G401 (cell line): ENCODE measurements around the gene SNCAIP. TPM values are rescaled to one million over a fixed set of nuclear protein-coding genes. Genes with fewer than 3 reads are reported as not detected.

Experiments
- DNase-seq: peaks from one replicate; pipeline ENCODE4 v3.0.0-alpha.2; 2015; ENCODE audit warnings: low spot score
- in situ Hi-C: cut with HindIII; loops from 2 replicates; pipeline ENCODE4 v1.10.0; 2016; ENCODE audit warnings: low sequenced_read_pairs, mixed read lengths
- total RNA-seq: library from RNA; depleted of rRNA; stranded (reverse); fragments of >200 nt; shearing (Covaris generic); gene quantifications from 2 replicates; pipeline ENCODE4 v1.2.3, GENCODE V29; 2014

SNCAIP gene
- total RNA-seq, 1 experiment from 2014 or later, result not detected

DNA sequence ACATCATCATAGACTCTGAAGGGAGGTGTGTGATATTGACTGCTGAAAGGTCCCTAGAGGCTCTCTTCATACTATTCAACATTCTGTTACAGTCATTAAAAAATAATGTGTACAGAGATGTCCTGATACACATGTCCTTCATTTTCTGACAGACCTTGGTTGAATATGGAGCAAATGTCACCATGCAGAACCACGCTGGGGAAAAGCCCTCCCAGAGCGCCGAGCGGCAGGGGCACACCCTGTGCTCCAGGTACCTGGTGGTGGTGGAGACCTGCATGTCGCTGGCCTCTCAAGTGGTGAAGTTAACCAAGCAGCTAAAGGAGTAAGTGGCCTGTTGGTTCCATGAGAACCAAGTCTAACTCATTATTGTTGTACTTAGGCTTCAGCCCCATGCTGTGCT, 132.4 kb downstream of the SNCAIP start:
- DNase-seq, result no peak
- in situ Hi-C loops, result no loop called here

DNA sequence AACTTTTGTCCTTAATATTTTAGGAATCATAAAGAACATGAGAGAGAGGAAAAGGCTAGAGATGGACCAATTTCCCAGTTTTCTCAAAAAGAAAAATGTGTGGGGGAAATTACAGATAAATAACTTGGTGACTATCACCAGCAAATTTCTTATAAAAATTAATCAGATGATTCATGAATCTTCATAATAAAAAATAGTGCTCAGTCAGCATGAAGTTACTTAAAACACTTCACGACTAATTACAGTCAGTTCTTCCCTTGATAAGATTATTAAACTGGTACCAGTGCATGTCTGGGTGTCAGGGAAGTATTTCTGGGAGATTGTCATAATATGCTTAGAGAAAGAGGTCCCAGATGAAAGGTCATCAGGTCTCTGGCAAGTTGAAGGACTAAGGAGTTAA, 133.0 kb downstream of the SNCAIP start:
- no peak for DNase-seq
- in situ Hi-C loops, result no loop called here

- in situ Hi-C loops, result no loop called here
- no peak for DNase-seq
Observed at GRCh38 chr5:122447072-122447471, 135.0 kb downstream of the SNCAIP start.

DNA sequence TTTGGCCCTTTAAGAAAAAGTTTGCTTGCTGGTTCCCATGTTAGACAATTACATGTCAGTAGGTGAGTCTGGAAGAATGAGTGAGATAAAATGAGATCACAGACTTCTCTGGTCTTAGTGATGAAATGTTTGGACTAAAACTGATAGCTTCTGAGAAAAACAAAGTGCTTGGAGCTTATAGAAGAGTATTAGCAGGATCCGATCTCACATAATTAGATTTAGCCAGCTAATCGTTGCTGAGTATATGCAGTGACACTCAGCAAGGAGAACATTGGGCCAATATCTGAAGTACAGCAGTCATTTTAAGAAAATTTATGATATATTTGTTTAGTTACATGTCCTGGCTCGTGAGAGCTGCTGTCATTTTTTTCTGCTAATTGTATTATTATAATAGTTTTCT, 135.8 kb downstream of the SNCAIP start:
- no peak for DNase-seq
- in situ Hi-C loops, result no loop called here

DNA sequence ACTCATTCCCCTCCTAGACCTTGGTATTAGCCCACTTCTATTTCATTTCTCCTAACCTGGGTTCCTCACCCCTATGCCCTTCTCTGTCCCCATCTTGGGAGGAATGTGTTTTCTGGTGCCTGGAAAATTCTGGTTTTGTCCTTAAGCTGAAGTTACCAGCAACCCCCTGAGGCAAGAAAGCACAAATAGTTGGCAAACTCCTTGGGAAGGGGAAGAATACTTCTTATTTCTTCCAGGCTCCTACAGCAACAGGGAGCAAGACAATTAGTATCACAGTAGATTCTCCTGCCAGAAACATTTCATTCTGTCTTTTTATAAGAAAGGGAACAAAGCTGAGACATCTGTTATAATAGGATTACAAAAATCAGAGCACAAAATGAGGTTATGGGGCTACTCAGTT, 142.5 kb downstream of the SNCAIP start:
- in situ Hi-C loops, result no loop called here
- peak; percentile 21 for DNase-seq

DNA sequence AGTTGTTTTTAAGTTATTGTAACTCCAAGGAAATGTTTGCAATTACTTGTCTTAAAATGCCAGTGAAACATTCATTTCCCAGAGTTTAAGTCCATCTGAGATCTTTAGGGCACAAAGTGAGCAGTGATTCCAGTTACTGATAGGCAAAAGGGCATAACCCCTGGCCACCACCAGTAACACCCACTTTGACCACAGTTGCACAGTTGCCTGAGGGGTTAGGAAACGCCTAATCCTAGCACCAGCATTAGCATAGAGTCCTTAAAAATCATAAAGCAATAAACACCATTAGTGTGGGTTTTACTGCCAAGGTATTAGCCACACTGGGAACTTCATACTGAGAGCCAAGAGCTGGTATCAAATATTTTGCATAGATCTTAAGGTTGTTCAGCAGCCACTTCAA, 143.9 kb downstream of the SNCAIP start:
- DNase-seq, result no peak
- in situ Hi-C loops, result no loop called here

GRCh38 chr5:122457178-122457826, 145.3 kb downstream of the SNCAIP start:
- in situ Hi-C loops, result no loop called here

GRCh38 chr5:122458278-122458872, 146.3 kb downstream of the SNCAIP start:
- DNase-seq, result no peak
- in situ Hi-C loops, result no loop called here

More at GRCh38 chr5:122457178-122457826, 145.3 kb downstream of the SNCAIP start:
- no peak for DNase-seq

DNA sequence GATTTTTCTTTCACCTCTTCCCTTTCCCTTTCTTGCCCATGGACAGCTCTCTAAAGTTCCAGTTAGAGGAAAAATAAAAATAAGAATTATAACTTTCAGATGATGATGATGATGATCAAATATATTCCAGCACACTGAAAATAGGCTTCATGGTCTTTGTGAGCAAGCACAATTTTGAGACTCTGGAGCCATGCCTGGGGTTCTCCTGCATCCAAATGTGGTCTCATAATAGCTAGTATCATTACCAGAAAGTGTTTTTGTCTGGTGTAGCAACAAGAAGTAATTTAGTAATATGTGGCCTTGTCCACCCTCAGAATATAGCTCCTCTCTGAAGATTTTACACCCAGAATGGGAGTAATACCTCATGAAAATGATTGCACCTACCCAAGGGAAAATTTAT, 150.4 kb downstream of the SNCAIP start:
- DNase-seq, result no peak

DNA sequence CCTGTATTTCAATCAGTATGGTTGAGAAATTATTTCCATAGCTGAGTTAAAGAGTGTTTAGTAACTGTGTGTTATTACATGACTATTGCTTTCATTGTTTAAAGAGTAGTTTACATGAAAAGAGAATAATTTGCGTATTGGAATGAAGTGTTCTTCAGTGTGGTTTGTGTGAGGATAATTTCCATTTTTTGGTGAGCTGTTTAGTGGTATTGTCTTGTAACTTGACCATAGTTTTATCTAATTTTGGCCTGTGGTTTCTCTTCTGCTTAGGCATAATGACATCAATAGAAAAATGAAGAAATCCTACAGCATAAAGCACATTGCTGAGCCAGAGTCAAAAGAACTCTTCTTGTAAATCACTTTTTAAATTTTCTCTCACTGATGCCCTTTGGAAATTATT, 151.2 kb downstream of the SNCAIP start:
- no peak for DNase-seq
- in situ Hi-C loops, result no loop called here

More for the DNA sequence above, 150.4 kb downstream of the SNCAIP start:
- in situ Hi-C loops, result no loop called here

DNA sequence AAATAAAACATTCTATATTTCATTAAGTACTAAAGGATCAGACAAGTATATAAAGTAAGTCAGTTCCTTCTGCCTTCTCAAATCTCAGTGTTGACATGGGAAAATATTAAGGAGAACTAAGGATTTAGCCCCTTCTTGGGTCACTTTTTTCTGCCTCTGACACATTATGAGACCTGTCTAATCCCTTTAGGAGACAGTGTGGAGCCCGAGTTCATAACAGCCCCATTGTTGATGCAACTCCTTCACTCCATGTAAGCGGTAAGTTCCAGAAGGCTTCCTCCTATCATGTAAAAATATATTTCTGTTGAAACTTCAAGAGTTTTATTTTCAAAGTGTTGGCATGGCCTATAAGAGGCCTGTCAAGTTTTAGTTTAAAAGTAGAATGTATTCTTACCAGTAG, 152.2 kb downstream of the SNCAIP start:
- DNase-seq, result no peak
- in situ Hi-C loops, result no loop called here

GRCh38 chr5:122465031-122465577, 153.1 kb downstream of the SNCAIP start:
- DNase-seq, result no peak
- in situ Hi-C loops, result no loop called here

- DNase-seq, result no peak
- in situ Hi-C loops, result no loop called here
Observed at GRCh38 chr5:122465994-122466393, 154.0 kb downstream of the SNCAIP start.

DNA sequence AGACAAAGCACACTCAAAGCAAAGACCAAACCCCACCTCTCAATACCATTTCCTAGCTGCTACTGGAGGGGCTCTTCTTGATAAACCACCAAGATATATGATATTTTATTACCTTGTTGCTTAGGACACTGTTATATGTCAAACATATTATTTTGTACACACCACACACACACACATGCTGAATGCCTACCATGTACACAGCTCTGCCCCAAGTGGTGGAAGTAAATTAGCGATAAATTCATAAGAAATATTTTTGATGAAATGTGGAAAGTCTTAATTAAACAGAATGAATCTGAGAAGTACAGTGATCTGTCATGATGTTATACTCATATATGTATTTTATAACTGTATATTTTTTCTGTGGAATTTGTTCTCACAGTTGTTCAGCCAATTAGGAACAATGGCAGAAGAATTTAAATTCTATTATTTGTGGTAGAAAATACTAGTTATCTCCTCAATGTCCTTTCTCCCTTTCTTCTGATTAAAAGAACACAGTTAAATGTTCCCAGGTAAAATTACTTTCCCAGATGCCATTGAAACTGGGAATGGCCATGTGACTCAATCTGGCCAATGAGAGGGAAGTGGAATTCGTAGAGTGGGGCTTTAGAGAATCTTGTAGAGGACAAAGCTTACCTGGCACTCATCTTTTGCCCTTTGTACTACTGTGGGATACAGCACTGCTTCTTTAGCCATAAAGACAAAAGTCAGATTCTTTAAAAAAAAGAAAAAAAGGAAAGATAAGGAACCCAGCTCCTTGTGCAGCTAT, 156.5 kb downstream of the SNCAIP start:
- in situ Hi-C loops, result no loop called here

GRCh38 chr5:122469384-122469919, 157.4 kb downstream of the SNCAIP start:
- DNase-seq, result no peak
- in situ Hi-C loops, result no loop called here

More for the DNA sequence above, 156.5 kb downstream of the SNCAIP start:
- no peak for DNase-seq

DNA sequence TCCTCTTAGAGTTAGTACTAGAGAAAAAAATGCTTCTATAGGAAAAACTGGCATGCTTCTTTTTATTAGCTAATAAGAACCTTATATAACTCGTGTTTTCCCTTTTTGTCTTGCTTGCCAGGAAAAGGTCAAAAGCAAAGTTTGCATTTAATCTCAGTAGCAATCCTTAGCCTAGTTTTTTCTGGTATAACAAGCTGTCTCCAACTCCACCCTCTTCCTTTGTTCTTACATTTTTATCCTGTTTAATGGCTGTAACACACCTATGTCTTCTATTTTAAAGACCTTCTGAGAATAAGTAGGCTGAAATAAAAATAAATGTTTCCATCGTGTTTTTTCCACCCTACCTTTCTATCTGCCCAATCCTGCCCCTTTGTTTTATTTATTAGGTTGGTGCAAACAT, 158.3 kb downstream of the SNCAIP start:
- in situ Hi-C loops, result no loop called here
- DNase-seq, result no peak

DNA sequence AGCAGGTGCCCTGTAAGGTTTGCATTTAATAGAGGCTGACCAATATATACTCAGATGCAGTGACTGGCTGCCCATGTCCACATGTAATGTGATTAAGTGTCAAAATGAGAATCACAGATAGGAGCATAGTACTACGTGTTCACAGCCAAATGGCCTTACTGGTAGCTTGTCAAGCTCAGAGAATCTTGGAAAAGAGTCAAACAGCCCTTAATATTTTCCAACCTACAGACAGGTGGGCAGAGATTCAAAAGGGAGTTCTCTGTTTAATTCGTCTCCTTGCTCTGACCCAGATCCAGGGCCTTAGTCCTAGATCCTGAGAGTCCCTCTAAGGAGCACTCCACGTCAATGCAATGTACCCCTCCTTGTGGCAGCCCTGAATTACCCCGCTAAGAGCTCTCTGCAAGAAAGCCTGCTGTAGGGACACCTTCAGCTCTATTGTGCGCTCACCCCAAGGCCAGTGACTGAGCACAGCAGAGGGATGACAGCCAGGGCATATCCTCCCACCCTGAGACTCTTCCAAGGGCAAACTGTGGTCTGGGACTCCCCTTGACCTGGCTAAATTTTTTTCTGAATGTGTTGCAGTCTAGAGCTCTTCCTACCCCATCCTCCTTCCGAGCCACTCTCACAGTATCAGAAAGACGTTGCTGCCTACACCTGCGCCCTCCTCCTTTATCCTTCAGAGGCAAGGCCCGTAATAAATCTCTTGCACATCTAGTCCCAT, 159.2 kb downstream of the SNCAIP start:
- DNase-seq, result peak; percentile 63
- in situ Hi-C loops, result no loop called here

- no peak for DNase-seq
- in situ Hi-C loops, result no loop called here
Observed at GRCh38 chr5:122471752-122472061, 159.7 kb downstream of the SNCAIP start.

DNA sequence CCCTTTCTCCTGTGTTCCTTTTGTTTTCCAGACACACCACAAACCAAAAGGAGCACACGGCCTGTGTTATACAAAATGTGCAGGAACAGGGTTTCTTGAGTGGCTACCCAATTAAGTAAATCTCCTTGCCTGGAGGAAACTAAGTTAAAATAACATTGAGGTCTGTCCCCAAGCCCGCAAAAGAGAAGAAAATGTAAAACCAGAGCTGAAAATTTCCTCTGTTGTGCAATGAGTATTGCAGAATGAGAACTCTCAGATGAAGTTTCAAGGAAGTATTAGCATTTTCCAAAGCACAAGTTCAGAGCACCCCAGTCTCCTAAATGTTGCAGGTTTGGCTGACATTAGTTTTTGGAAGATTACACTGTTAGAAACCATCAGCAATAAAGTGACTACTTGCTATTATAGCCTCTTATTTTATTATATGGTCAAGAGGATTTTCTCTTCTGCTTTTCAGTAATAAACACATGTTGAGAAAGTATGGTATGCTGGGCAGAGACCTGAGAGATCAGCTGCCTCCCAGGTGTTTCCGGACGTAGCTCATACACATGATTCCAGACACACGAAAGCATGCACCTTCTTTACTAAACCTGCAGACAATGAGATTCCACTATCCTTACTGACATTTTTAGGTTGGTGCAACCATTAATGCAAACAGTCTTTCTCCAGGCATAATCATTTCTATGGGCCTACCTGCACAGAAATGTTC, 161.3 kb downstream of the SNCAIP start:
- no peak for DNase-seq
- in situ Hi-C loops, result no loop called here
